ENCODE data around the gene CFAP90.
A peak's percentile ranks its signal among the peaks of the same experiment; 100 is the strongest.

Gene CFAP90

DNA sequence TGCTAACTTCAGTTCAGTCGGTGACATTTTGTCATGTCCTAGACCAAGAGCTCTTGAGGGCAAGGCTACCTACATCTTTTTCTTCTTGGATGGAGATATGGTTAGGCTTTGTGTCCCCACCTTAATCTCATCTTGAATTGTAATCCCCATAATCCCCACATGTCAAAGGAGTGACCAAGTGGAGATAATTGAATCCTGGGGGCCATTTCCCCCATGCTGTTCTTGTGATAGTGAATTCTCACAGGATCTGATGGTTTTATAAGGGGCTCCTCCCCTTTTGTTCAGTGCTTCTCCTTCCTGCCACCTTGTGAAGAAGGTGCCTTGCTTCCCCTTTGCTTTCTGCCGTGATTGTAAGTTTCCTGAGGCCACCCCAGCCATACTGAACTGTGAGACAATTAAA lies 2.1 kb upstream of the CFAP90 start:
- DNase-seq (ENCODE audit: extremely low read depth, low read depth) = no peak

DNA sequence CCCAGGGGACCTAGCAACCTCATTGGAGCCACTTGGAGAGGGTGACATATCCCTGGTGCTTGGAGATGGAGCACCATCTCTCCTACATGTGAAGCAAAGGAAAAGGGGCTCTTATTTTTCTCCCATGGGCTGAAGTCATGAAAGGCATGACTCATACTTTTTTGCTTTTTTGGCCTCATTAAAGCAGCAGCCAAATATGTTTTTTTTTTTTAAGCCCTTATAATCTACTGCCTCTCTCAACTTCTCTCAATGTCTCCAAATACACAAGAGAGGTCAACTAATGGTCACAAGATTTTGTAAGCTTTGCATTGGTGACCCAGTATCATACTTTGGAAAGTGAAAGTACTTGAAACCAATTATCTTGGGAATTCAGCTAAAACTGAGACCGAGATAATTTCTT lies 1.6 kb upstream of the CFAP90 start:
- TF ChIP-seq, protein P1, sequence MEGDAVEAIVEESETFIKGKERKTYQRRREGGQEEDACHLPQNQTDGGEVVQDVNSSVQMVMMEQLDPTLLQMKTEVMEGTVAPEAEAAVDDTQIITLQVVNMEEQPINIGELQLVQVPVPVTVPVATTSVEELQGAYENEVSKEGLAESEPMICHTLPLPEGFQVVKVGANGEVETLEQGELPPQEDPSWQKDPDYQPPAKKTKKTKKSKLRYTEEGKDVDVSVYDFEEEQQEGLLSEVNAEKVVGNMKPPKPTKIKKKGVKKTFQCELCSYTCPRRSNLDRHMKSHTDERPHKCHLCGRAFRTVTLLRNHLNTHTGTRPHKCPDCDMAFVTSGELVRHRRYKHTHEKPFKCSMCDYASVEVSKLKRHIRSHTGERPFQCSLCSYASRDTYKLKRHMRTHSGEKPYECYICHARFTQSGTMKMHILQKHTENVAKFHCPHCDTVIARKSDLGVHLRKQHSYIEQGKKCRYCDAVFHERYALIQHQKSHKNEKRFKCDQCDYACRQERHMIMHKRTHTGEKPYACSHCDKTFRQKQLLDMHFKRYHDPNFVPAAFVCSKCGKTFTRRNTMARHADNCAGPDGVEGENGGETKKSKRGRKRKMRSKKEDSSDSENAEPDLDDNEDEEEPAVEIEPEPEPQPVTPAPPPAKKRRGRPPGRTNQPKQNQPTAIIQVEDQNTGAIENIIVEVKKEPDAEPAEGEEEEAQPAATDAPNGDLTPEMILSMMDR (IDR thresholded peaks at IDR 0.05; ENCODE audit: low read depth, low read length) = no peak
- DNase-seq (ENCODE audit: extremely low read depth, low read depth) = no peak

More for the DNA sequence above, 2.1 kb upstream of the CFAP90 start:
- TF ChIP-seq, protein P1 (IDR thresholded peaks at IDR 0.05; ENCODE audit: low read depth, low read length) = no peak

DNA sequence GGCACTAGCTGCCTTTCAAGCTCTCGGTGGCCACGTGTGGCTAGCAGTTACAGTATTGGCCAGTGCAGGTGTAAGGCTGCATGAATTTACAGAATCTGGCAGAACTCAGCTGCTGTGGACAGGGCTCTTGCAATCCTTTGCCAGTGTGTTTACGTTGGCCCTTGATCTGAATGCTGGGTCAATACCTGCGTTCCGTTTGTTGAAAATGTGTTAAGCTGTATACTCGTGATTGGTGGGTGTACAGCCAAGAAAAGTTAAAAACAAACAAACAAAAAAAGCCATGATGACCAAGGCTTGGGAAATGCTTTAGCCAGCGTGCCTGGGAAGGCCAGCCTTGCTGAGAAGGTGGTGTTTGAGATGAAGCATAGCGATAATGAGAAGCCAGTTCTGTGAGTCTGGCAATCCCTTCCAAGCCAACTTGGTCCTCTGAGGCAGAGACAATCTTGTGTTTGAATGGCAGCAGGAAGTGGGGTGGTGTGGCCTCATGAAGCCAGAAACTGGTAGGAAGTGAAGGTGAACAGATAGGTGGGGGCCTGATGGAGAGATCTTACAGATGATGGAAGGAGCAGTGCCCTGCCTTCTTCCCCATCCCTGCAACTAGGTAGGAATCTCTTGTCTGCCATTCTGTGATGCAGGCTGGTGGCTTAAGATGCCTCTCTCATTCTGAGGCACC lies 820 bp upstream of the CFAP90 start:
- TF ChIP-seq, protein P1 (IDR thresholded peaks at IDR 0.05; ENCODE audit: low read depth, low read length) = no peak
- DNase-seq (ENCODE audit: extremely low read depth, low read depth) = no peak

DNA sequence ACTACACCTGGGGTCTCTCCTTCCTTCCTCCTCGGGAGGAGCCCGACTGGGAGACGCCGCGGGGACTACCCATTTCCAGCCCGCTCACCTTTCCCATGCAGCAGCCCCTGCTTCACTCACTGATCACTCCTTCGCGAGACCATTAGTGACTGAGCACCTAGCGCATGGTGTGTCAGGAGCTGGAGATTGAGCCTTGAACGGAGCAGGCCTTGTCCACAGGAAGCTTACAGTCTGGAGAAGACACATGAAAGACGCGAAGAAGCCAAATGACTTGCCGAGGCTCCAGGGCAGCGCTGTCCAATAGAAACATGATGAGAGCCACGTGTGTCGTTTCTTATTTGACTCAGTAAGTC lies 283 bp upstream of the CFAP90 start:
- TF ChIP-seq, protein P1 (IDR thresholded peaks at IDR 0.05; ENCODE audit: low read depth, low read length) = no peak
- DNase-seq (ENCODE audit: extremely low read depth, low read depth) = no peak

DNA sequence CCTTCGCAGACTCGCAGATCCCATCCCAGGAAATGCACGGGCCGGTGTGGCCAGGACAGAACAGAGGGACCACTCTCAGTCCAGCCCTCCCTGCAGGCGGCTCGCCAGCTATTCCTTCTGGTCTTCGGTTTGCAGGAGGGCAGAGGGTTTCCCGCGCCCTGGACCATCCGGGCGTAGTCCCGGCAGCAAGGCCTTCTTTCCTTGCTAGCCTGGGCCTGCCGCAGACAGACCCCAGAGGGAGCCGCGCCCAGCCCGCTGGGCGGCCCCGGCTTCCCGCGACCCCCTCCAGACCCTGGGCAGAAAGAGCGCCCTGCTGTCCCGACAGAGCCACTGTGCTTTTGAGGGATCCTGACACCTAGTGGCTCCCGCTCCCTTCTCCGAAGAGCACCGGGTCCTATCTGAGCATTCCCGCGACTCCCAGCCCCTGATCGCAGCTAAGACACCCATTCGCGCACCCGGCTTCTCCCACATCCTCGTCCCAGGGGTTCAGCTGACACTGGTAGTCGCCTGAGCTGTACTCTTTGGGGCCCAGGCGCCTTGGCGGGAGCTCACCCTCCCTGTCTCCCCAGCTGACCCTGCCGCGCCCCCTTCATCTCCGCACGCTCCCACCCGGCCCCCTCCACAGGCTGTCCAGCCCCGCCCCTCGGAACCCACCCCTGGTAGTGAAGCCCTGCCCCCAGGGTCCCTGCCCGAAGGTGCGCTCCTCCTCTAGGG lies 1.1 kb downstream of the CFAP90 start:
- TF ChIP-seq, protein P1 (IDR thresholded peaks at IDR 0.05; ENCODE audit: low read depth, low read length) = peak; percentile 14
- no peak for DNase-seq (ENCODE audit: extremely low read depth, low read depth)

DNA sequence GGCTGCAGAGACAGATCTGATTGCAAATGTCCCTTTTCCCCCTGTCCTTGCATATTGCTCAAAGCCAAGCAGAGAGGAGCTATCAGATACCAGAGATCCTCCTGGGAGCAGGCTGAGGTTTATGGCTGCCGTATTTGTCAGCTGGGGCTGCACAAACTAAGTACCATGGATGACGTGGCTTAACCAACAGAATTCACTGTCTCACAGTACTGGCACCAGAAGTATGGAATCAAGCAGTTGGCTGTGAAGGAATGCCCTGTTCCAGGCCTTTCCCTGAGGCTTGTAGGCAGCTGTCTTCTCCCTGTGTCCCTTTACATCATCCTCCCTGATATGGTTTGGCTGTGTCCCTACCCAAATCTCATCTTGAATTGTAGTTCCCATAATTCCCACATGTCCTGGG lies 2.6 kb downstream of the CFAP90 start:
- TF ChIP-seq, protein P1 (IDR thresholded peaks at IDR 0.05; ENCODE audit: low read depth, low read length) = no peak
- no peak for DNase-seq (ENCODE audit: extremely low read depth, low read depth)

DNA sequence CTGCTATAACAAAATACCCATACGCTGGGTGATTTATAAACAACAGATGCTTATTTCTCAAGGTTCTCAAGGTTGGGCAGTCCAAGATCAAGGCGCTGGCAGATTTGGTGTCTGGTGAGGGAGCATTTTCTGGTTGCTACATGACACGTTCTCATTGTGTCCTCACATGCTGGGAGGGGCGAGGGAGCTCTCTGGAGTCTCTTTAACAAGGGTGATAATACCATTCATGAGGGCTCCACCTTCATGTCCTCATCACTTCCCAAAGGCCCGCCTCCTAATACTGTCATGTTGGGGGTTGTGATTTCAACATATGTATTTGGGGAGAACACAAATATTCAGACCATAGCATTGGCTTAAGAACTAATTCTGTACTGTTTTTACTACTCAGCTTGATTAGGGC lies 4.6 kb downstream of the CFAP90 start:
- DNase-seq (ENCODE audit: extremely low read depth, low read depth) = no peak
- TF ChIP-seq, protein P1 (IDR thresholded peaks at IDR 0.05; ENCODE audit: low read depth, low read length) = no peak
